Medulla oblongata (tissue), 1 donor: ENCODE data around the gene BNC2.
A peak's percentile ranks its signal among the peaks of the same experiment; 100 is the strongest.

Experiments used
- DNase-seq: peaks from one replicate; pipeline ENCODE4 v3.0.0-alpha.2; 2015; ENCODE audit errors: extremely low spot score

Gene BNC2

GRCh38 chr9:16718296-16718695 lies 152.2 kb downstream of the BNC2 start:
- no peak for DNase-seq

GRCh38 chr9:16716601-16717000 lies 153.9 kb downstream of the BNC2 start:
- DNase-seq: no peak

- DNase-seq: no peak
Measured at GRCh38 chr9:16715404-16715803, 155.1 kb downstream of the BNC2 start.

- no peak for DNase-seq
Measured at GRCh38 chr9:16712787-16713186, 157.7 kb downstream of the BNC2 start.

- no peak for DNase-seq
Measured at GRCh38 chr9:16710888-16711287, 159.6 kb downstream of the BNC2 start.

GRCh38 chr9:16709924-16710323 lies 160.5 kb downstream of the BNC2 start:
- no peak for DNase-seq

GRCh38 chr9:16708656-16709435 lies 161.6 kb downstream of the BNC2 start:
- no peak for DNase-seq

GRCh38 chr9:16705111-16705604 lies 165.3 kb downstream of the BNC2 start:
- DNase-seq: peak; percentile 67

GRCh38 chr9:16704116-16705110 lies 166.1 kb downstream of the BNC2 start:
- no peak for DNase-seq

GRCh38 chr9:16701347-16701746 lies 169.1 kb downstream of the BNC2 start:
- DNase-seq: no peak

- DNase-seq: no peak
Measured at GRCh38 chr9:16693616-16694015, 176.9 kb downstream of the BNC2 start.

GRCh38 chr9:16690628-16691027 lies 179.8 kb downstream of the BNC2 start:
- no peak for DNase-seq

GRCh38 chr9:16690205-16690604 lies 180.3 kb downstream of the BNC2 start:
- DNase-seq: no peak

- peak; percentile 27 for DNase-seq
Measured at GRCh38 chr9:16689351-16689938, 181.0 kb downstream of the BNC2 start.

GRCh38 chr9:16688814-16689213 lies 181.7 kb downstream of the BNC2 start:
- no peak for DNase-seq

GRCh38 chr9:16687678-16688369 lies 182.6 kb downstream of the BNC2 start:
- DNase-seq: no peak

GRCh38 chr9:16683326-16683725 lies 187.1 kb downstream of the BNC2 start:
- DNase-seq: no peak

- DNase-seq: no peak
Measured at GRCh38 chr9:16682273-16682672, 188.2 kb downstream of the BNC2 start.

GRCh38 chr9:16681652-16681987 lies 188.8 kb downstream of the BNC2 start:
- DNase-seq: no peak

- no peak for DNase-seq
Measured at GRCh38 chr9:16680975-16681651, 189.4 kb downstream of the BNC2 start.

- no peak for DNase-seq
Measured at GRCh38 chr9:16680541-16680940, 189.9 kb downstream of the BNC2 start.
